Activated T-helper 1 cell treated with anti-CD3 and anti-CD28 coated beads, Interleukin-12 subunit alpha, Interleukin-12 subunit beta, Interleukin-2, Interleukin-4 antibody, amounts not matched to agents 30 ng/mL and 10 ng/mL and 1 ng/mL, durations not matched to agents 14 hours and 24 hours and 36 hours (primary cell): Measurements from ENCODE around the gene ABCB7. TPM values are rescaled to one million over a fixed set of nuclear protein-coding genes. Genes with fewer than 3 reads are reported as not detected.
"Not testable (repeated sequence)": the region's sequence is repeated elsewhere in the genome, so short reads cannot be mapped to it uniquely, and the experiment has no call there.

Experiments
- DNase-seq: peaks from one replicate; pipeline ENCODE4 v3.0.0; 2021; ENCODE audit warnings: low spot score
- H3K27ac Mint-ChIP-seq: one replicate; pipeline ENCODE4 v1.8.0; 2021; ENCODE audit warnings: mild to moderate bottlenecking, mixed read lengths
- H3K27me3 Mint-ChIP-seq: one replicate; pipeline ENCODE4 v1.8.0; 2022; ENCODE audit warnings: mild to moderate bottlenecking, moderate library complexity, mixed read lengths; ENCODE audit not compliant: insufficient read depth
- H3K36me3 Mint-ChIP-seq: one replicate; pipeline ENCODE4 v1.8.0; 2021; ENCODE audit warnings: low read depth, mixed read lengths
- H3K4me1 Mint-ChIP-seq: one replicate; pipeline ENCODE4 v1.8.0; 2021; ENCODE audit warnings: low read depth, mixed read lengths
- H3K4me3 Mint-ChIP-seq: one replicate; pipeline ENCODE4 v1.8.0; 2021; ENCODE audit warnings: mild to moderate bottlenecking, moderate library complexity, mixed read lengths
- H3K9me3 Mint-ChIP-seq: one replicate; pipeline ENCODE4 v1.8.0; 2021; ENCODE audit warnings: mixed read lengths
- intact Hi-C: fragments of 100-400 bp; cut with micrococcal nuclease; formaldehyde crosslinking; loops from one replicate; pipeline ENCODE4 v1.15.1; 2024
- total RNA-seq: library from RNA; stranded (reverse); gene quantifications from 2 replicates; pipeline ENCODE4 v1.2.3, GENCODE V29; 2022

ABCB7 gene
- 37.4 and 38.1 TPM in 2 replicates for total RNA-seq

DNA sequence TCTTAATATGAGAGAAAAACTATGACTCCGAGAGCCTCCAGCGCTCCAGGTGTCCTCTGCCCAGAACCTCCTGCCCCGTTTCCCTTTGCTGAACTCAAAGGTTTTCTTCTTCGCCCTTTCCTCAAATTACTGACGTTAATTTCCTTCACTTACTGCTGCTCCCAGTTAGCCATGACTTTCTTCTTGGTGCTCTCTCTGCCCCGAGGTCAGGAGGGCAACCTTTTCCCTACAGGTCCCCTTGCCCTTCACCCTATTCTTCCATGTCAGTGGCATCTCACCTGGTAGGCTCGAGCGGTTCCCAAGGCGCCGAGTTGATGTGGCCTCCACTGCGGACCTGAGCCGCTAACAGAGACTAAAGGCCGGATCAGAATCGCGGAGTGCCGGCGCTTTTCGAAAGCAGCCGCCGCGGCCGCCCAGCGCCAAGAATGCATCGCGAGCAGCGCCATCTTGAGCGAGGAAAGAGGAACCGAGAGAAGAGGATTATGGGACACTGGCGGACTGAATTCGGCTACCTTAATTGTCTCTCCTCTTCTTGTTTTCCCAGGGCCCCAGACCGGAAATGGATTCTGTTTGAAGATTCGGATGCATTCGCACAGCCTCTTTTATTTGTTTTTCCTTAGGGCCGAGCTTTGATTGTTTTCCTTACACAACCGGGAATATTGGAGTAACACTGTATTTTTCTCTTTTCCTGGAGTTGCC lies at the start of gene ABCB7:
Gene ABCB7 (minus strand): TSS at position 457 of the 699 bp plus-strand sequence. CDS start 11 bp downstream, at position 446.
- no peaks in the 10 kb centered on the region for H3K9me3 Mint-ChIP-seq
- DNase-seq: peak; percentile 52
- peaks cover 43% of the 10 kb centered on the region for H3K4me1 Mint-ChIP-seq
- H3K27me3 Mint-ChIP-seq: no peaks in the 10 kb centered on the region
- H3K36me3 Mint-ChIP-seq: peaks cover 12% of the 10 kb centered on the region
- H3K27ac Mint-ChIP-seq: peak within 1 kb of the TSS; percentile 98
- intact Hi-C loops: loop anchor here (1.0 to 10.0 kb wide), 5 partner anchors 89 to 1017 kb away; partner anchors contain the start of genes NEXMIF, PBDC1 and UPRT
- peak within 1 kb of the TSS; percentile 100 for H3K4me3 Mint-ChIP-seq

DNA sequence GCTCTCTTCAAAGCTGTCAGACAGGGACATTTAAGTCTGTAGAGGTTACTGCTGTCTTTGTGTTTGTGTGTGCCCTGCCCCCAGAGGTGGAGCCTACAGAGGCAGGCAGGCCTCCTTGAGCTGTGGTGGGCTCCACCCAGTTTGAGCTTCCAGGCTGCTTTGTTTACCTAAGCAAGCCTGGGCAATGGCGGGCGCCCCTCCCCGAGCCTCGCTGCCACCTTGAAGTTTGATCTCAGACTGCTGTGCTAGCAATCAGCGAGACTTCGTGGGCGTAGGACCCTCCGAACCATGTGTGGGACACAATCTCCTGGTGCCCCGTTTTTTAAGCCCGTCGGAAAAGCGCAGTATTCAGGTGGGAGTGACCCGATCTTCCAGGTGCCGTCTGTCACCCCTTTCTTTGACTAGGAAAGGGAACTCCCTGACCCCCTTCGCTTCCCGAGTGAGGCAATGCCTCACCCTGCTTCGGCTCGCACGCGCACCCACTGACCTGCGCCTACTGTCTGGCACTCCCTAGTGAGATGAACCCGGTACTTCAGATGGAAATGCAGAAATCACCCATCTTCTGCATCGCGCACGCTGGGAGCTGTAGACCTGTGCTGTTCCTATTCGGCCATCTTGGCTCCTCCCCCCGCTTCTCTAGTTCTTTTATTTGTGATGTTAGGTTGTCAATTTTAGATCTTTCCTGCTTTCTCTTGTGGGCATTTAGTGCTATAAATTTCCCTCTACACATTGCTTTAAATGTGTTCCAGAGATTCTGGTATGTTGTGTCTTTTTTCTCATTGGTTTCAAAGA lies 32.5 kb upstream of the ABCB7 start:
- H3K4me1 Mint-ChIP-seq, intact Hi-C loops: not testable (repeated sequence)

DNA sequence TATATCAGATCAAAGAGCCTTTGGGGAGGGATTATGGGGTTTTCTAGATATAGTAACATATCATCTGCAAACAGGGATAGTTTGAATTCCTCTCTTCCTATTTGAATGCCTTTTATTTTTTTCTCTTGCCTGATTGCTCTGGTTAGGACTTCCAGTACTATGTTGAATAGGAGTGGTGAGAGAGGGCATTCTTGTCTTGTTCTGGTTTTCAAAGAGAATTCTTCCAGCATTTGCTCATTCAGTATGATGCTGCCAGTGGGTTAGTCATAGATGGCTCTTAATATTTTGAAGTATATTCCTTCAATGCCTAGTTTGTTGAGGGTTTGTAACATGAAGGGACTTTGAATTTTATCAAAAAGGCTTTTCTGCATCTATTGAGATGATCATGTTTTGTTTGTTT lies 25.6 kb upstream of the ABCB7 start:
- H3K27me3 Mint-ChIP-seq: no peaks in the 10 kb centered on the region
- no peak overlapping the region for H3K27ac Mint-ChIP-seq
- intact Hi-C loops: no loop called here
- H3K4me3 Mint-ChIP-seq: no peak overlapping the region
- no peaks in the 10 kb centered on the region for H3K4me1 Mint-ChIP-seq
- H3K36me3 Mint-ChIP-seq: no peaks in the 10 kb centered on the region
- H3K9me3 Mint-ChIP-seq: no peaks in the 10 kb centered on the region
- DNase-seq: no peak

More for the DNA sequence above, 32.5 kb upstream of the ABCB7 start:
- not testable (repeated sequence) for H3K27me3 Mint-ChIP-seq, H3K27ac Mint-ChIP-seq, DNase-seq, H3K36me3 Mint-ChIP-seq, H3K4me3 Mint-ChIP-seq, H3K9me3 Mint-ChIP-seq

DNA sequence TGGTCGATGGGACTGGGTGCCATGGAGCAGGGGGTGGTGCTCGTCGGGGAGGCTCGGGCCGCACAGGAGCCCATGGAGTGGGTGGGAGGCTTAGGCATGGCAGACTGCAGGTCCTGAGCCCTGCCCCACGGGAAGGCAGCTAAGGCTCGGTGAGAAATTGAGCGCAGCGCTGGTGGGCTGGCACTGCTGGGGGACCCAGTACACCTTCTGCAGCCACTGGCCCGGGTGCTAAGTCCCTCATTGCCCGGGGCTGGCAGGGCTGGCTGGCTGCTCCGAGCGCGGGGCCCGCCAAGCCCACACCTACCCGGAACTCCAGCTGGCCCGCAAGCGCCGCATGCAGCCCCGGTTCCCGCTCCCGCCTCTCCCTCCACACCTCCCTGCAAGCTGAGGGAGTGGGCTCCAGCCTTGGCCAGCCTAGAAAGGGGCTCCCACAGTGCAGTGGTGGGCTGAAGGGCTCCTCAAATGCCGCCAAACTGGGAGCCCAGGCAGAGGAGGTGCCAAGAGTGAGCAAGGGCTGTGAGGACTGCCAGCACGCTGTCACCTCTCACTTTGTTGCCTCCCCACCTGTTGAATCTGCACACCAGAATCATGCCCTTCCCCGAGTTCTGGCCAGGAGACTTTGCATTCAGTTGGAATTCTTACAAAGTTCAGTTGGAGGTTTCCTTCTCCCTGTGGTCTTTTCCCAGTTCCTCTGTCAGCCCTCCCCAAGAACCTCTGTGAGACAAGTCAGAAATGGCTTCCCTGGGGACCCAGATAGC lies 23.6 kb upstream of the ABCB7 start:
- H3K27ac Mint-ChIP-seq, H3K36me3 Mint-ChIP-seq, H3K4me1 Mint-ChIP-seq, H3K9me3 Mint-ChIP-seq, intact Hi-C loops, H3K27me3 Mint-ChIP-seq, DNase-seq, H3K4me3 Mint-ChIP-seq: not testable (repeated sequence)

DNA sequence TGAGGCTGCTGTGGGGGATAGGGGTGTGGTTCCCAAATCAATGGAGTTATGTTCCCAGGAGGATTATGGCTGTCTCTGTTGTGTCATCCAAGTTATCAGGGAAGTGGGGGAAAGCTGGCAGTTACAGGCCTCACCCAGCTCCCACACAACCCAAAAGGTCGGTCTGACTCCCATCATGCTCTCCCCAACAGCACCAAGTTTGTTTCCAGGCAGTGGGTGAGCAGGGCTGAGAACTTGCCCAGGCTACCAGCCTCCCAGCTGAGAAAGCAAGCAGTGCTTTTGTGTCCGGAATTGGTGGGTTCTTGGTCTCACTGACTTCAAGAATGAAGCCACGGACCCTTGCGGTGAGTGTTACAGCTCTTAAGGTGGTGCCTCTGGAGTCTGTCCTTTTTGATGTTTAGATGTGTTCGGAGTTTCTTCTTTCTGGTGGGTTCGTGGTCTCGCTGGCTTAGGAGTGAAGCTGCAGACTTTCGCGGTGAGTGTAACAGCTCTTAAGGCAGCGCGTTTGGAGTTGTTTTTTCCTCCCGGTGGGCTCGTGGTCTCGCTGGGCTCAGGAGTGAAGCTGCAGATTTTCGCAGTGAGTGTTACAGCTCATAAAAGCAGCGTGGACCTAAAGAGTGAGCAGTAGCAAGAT lies 16.3 kb upstream of the ABCB7 start:
- H3K4me3 Mint-ChIP-seq, intact Hi-C loops, H3K9me3 Mint-ChIP-seq, H3K36me3 Mint-ChIP-seq, DNase-seq, H3K27me3 Mint-ChIP-seq, H3K27ac Mint-ChIP-seq, H3K4me1 Mint-ChIP-seq: not testable (repeated sequence)

DNA sequence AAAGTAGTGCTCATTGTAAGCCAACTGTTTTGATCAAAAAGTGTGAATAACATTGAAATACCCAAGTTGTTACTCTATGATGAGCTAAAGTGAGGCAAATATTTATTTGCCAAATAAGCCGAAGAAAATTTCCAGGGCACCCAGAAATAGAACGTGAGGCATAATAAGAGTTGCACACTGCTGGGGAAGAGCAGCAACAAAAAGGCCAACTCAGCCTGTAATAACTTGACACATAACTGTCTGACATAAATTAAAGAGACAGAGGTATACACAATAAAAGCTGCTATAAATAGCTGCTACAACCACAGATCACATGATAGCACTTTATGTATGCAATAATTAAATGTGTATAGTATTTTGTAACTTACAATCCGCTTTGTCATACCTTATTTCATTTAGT lies 2.0 kb upstream of the ABCB7 start:
- intact Hi-C loops: loop anchor here (5.0 to 10.0 kb wide), 3 partner anchors 91 to 866 kb away; partner anchors contain the start of gene NEXMIF
- no peaks in the 10 kb centered on the region for H3K27me3 Mint-ChIP-seq
- no peak overlapping the region for H3K4me3 Mint-ChIP-seq
- peaks cover 36% of the 10 kb centered on the region for H3K4me1 Mint-ChIP-seq
- no peak for DNase-seq
- H3K36me3 Mint-ChIP-seq: peaks cover 8% of the 10 kb centered on the region
- H3K9me3 Mint-ChIP-seq: no peaks in the 10 kb centered on the region
- H3K27ac Mint-ChIP-seq: no peak overlapping the region

DNA sequence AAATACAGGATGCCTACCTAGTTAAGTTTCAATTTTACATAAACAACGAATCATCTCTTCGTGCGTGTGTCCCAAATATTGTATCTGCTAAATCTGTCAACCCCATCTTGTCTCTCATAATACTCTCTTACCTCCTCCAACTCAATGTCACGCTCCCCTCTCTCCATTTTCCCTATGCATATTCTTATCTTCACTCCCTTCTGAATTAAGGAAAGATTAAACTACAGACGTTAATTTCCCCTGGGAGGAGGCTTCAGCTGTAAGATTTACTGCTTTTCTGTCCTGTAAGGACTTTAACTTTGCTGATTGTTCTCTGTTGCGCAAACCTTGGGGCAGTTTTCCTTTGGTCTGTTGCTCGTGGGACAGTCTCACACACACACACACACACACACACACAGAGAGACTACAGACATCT lies 455 bp upstream of the ABCB7 start:
- H3K4me3 Mint-ChIP-seq: peak overlapping the region; percentile 100
- H3K27ac Mint-ChIP-seq: peak overlapping the region; percentile 98
- H3K4me1 Mint-ChIP-seq: peaks cover 37% of the 10 kb centered on the region
- H3K27me3 Mint-ChIP-seq: no peaks in the 10 kb centered on the region
- H3K36me3 Mint-ChIP-seq: peaks cover 8% of the 10 kb centered on the region
- intact Hi-C loops: loop anchor here (2.0 to 10.0 kb wide), 4 partner anchors 89 to 1016 kb away; partner anchors contain the start of genes NEXMIF and PBDC1
- no peaks in the 10 kb centered on the region for H3K9me3 Mint-ChIP-seq
- DNase-seq: no peak

DNA sequence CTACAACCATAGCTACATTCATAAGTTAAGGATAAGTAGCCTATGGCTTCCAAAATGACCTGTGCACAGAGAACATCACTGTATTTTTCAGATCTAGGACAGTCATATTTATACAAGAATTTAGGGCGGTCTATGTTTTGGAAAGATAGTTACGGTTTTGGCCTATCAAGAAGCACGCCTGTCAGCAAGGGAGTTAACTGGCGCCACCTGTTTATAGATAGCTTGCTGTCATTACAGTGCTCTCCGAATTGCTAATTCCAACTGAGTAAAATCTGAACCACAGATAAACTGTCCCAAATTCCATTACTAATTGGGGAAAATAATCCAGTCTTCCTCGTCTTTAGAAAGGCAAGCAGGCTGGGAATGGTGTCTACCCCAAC lies 646 bp downstream of the ABCB7 start:
- no peak for DNase-seq
- Mint-ChIP-seq H3K4me3 (peak overlapping the region; percentile 100), H3K4me1 (peaks cover 45% of the 10 kb centered on the region), H3K27ac (peak overlapping the region; percentile 98), H3K9me3 (no peaks in the 10 kb centered on the region), H3K27me3 (no peaks in the 10 kb centered on the region), H3K36me3 (peaks cover 12% of the 10 kb centered on the region)
- intact Hi-C loops: loop anchor here (1.0 to 10.0 kb wide), 4 partner anchors 88 to 863 kb away; partner anchors contain the start of genes NEXMIF and UPRT

DNA sequence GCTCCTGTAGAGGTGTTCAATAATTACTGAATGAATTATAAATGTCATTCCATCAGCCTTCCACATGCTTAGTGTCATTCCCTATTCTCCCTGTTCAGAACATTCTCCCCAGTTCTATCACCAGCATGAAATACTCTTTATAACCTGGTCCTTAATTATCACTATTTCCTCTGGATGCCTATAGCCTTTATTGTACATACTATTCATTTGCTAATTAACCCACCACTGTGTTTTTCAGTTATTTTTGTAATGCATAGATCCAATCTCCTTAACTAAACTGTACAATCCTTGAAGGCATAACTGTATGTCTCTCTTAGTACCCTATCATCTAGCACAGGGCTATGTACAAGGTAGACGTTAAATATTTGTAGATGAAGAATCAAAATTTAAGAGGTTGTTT lies 1.2 kb downstream of the ABCB7 start:
- Mint-ChIP-seq H3K27ac (no peak overlapping the region), H3K4me1 (peaks cover 45% of the 10 kb centered on the region)

DNA sequence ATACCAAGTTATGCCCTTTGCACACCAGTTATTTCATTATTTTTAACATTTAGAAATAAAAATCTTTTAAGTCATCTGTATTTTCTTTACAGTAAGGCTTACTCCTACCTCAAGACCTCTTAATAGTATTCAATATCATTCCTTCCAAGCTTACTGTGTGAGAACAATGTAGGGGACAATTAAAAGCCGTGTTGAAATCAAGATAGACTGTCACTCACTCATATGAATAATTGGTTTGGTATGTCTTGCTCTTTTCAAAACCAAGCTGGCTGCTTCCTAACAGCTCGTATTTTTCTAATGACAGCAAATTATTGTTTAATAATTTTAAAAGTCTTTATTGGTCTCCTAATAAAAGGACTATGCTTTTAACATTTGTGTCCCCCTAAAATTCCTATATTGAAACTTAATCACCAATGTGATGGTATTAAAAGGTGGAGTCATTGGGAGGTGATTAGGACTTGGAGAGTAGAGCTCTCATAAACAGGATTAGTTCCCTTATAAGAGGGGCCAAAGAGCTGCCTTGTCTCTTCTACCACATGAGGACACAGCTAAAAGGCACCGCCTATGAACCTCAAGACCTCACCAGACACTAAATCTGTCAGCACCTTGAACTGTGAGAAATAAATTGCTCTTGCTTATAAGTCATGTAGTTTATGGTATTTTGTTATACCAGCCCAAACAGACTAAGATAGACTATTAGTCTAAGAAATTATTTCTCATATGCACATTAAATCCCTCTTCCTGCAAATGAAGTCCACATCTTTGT lies 4.1 kb downstream of the ABCB7 start:
- no peak for DNase-seq
- peaks cover 33% of the 10 kb centered on the region for H3K4me1 Mint-ChIP-seq
- peaks cover 14% of the 10 kb centered on the region for H3K36me3 Mint-ChIP-seq
- H3K27me3 Mint-ChIP-seq: no peaks in the 10 kb centered on the region
- intact Hi-C loops: loop anchor here (10.0 kb wide), 1 partner anchor 227 kb away; the partner anchor contains the start of gene NEXMIF
- H3K4me3 Mint-ChIP-seq: no peak overlapping the region
- H3K27ac Mint-ChIP-seq: no peak overlapping the region
- peaks cover 5% of the 10 kb centered on the region for H3K9me3 Mint-ChIP-seq

More for the DNA sequence above, 1.2 kb downstream of the ABCB7 start:
- intact Hi-C loops: loop anchor here (1.0 to 10.0 kb wide), 4 partner anchors 88 to 863 kb away; partner anchors contain the start of genes NEXMIF and UPRT
- no peaks in the 10 kb centered on the region for H3K27me3 Mint-ChIP-seq
- peaks cover 12% of the 10 kb centered on the region for H3K36me3 Mint-ChIP-seq
- DNase-seq: no peak
- H3K9me3 Mint-ChIP-seq: no peaks in the 10 kb centered on the region
- peak overlapping the region; percentile 100 for H3K4me3 Mint-ChIP-seq

DNA sequence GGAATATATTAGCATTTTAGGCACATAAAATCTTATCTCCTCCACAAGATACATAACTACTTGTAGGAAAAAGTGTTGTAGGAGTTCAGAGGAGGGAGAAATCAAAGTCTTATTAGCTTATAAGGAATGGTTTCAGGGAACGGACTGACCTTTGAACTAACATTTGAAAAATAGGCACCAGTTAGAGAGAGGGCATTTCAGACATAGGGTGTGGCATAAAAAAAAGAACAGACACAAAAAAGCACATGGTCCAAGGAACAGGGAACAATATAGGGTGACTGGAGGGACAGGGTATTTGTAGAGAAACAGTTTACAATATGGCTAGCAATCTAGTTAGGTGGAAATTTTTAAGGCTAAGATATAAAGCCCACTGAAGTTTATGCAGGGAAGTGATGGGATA lies 6.4 kb downstream of the ABCB7 start:
- intact Hi-C loops: loop anchor here (10.0 kb wide), 1 partner anchor 225 kb away; the partner anchor contains the start of gene NEXMIF
- DNase-seq: no peak
- Mint-ChIP-seq H3K36me3 (peaks cover 8% of the 10 kb centered on the region), H3K27ac (no peak overlapping the region), H3K4me1 (peaks cover 22% of the 10 kb centered on the region), H3K4me3 (no peak overlapping the region), H3K9me3 (peaks cover 5% of the 10 kb centered on the region), H3K27me3 (no peaks in the 10 kb centered on the region)
